ENCODE data around the gene TGFBR1.

Gene TGFBR1

GRCh38 chr9:99072040-99072394, 32.9 kb upstream of the TGFBR1 start:
- H3K27me3 ChIP-seq (ENCODE audit: insufficient read depth, low read length, poor library complexity): no peaks in the 10 kb centered on the region
- TF ChIP-seq EZH2 (IDR thresholded peaks at IDR 0.05; ENCODE audit: borderline replicate concordance, low read depth, low read length, severe bottlenecking): no peak
- TF ChIP-seq, protein P1, sequence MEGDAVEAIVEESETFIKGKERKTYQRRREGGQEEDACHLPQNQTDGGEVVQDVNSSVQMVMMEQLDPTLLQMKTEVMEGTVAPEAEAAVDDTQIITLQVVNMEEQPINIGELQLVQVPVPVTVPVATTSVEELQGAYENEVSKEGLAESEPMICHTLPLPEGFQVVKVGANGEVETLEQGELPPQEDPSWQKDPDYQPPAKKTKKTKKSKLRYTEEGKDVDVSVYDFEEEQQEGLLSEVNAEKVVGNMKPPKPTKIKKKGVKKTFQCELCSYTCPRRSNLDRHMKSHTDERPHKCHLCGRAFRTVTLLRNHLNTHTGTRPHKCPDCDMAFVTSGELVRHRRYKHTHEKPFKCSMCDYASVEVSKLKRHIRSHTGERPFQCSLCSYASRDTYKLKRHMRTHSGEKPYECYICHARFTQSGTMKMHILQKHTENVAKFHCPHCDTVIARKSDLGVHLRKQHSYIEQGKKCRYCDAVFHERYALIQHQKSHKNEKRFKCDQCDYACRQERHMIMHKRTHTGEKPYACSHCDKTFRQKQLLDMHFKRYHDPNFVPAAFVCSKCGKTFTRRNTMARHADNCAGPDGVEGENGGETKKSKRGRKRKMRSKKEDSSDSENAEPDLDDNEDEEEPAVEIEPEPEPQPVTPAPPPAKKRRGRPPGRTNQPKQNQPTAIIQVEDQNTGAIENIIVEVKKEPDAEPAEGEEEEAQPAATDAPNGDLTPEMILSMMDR (IDR thresholded peaks at IDR 0.05; ENCODE audit: borderline replicate concordance, extremely low read depth, low read length, poor library complexity, severe bottlenecking): no peak
- no peaks in the 10 kb centered on the region for H3K79me2 ChIP-seq (ENCODE audit: insufficient read depth, low read length)
- no peaks in the 10 kb centered on the region for H3K36me3 ChIP-seq (ENCODE audit: insufficient read depth, low read length)
- H3K9me3 ChIP-seq (ENCODE audit: insufficient read depth, low read length, severe bottlenecking): no peaks in the 10 kb centered on the region
- no peak overlapping the region for H3K9ac ChIP-seq (ENCODE audit: low read depth, low read length)
- no peak overlapping the region for H2AFZ ChIP-seq (ENCODE audit: low read depth, low read length)
- no peak overlapping the region for H3K4me2 ChIP-seq (ENCODE audit: insufficient read depth, low read length)
- H4K20me1 ChIP-seq (ENCODE audit: insufficient read depth, low read length): no peaks in the 10 kb centered on the region
- DNase-seq (no peak), ATAC-seq (ENCODE audit: insufficient read depth, low read depth) (no peak)
- no peak overlapping the region for H3K27ac ChIP-seq (ENCODE audit: low read length)
- H3K4me1 ChIP-seq (ENCODE audit: insufficient read depth, low read length): peaks cover 39% of the 10 kb centered on the region
- H3K4me3 ChIP-seq (ENCODE audit: low read depth in 1 of 2, low read length in 2 of 2): no peak overlapping the region

GRCh38 chr9:99073347-99073746, 31.6 kb upstream of the TGFBR1 start:
- H3K27me3 ChIP-seq (ENCODE audit: insufficient read depth, low read length, poor library complexity): no peaks in the 10 kb centered on the region
- no peak overlapping the region for H3K27ac ChIP-seq (ENCODE audit: low read length)
- no peaks in the 10 kb centered on the region for H4K20me1 ChIP-seq (ENCODE audit: insufficient read depth, low read length)
- no peak overlapping the region for H2AFZ ChIP-seq (ENCODE audit: low read depth, low read length)
- H3K4me1 ChIP-seq (ENCODE audit: insufficient read depth, low read length): peaks cover 46% of the 10 kb centered on the region
- DNase-seq (no peak), ATAC-seq (ENCODE audit: insufficient read depth, low read depth) (no peak)
- no peaks in the 10 kb centered on the region for H3K79me2 ChIP-seq (ENCODE audit: insufficient read depth, low read length)
- no peak overlapping the region for H3K4me3 ChIP-seq (ENCODE audit: low read depth in 1 of 2, low read length in 2 of 2)
- TF ChIP-seq, protein P1 (IDR thresholded peaks at IDR 0.05; ENCODE audit: borderline replicate concordance, extremely low read depth, low read length, poor library complexity, severe bottlenecking): no peak
- no peak for TF ChIP-seq EZH2 (IDR thresholded peaks at IDR 0.05; ENCODE audit: borderline replicate concordance, low read depth, low read length, severe bottlenecking)
- H3K9me3 ChIP-seq (ENCODE audit: insufficient read depth, low read length, severe bottlenecking): no peaks in the 10 kb centered on the region
- H3K9ac ChIP-seq (ENCODE audit: low read depth, low read length): no peak overlapping the region
- no peaks in the 10 kb centered on the region for H3K36me3 ChIP-seq (ENCODE audit: insufficient read depth, low read length)
- H3K4me2 ChIP-seq (ENCODE audit: insufficient read depth, low read length): no peak overlapping the region

DNA sequence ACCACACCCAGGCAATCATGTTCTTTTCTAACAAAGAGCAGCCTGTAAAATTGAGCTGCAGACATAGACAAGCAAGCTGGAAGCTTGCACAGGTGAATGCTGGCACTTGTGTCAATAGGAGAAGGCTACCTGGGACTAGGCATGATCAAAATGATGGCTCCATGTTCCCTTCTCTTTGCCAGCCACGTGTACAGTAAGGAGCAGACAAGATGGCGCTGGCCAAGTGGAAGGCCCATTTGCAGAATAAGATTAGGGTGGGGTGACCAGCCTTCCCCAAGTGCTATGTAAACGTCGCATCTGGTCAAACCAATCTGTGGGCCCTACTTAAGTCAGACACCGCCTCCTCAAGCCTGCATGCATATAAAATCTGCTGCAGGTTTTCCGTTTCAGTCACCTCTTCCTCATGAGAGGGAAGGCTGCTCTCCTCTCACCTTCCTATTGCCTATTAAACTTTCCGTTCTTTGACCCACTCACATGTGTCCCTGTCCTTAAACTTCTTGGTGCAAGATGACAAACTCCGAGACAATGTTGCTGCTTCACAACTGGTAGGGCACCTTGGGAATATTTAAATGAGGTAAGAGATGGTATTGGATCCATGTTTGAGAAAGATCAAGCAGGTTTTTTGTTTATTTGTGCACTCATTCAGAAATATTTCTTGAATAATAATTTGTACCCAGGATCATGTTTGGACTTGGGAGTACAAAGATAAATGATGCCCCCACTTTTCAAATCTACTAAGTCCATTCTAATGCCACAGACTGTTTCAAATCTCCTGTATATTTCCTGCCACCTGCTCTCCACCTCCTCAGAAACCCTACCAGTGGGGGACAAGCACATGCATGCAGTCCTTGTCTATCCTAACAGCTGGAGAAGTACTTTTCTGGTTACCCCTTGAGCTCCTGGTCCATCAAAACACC, 30.7 kb upstream of the TGFBR1 start:
- Histone ChIP-seq H4K20me1 (ENCODE audit: insufficient read depth, low read length) (no peaks in the 10 kb centered on the region), H3K4me1 (ENCODE audit: insufficient read depth, low read length) (peaks cover 38% of the 10 kb centered on the region), H3K4me2 (ENCODE audit: insufficient read depth, low read length) (no peak overlapping the region), H3K36me3 (ENCODE audit: insufficient read depth, low read length) (no peaks in the 10 kb centered on the region), H3K4me3 (ENCODE audit: low read depth in 1 of 2, low read length in 2 of 2) (no peak overlapping the region), H3K79me2 (ENCODE audit: insufficient read depth, low read length) (no peaks in the 10 kb centered on the region), H2AFZ (ENCODE audit: low read depth, low read length) (no peak overlapping the region), H3K9ac (ENCODE audit: low read depth, low read length) (no peak overlapping the region), H3K9me3 (ENCODE audit: insufficient read depth, low read length, severe bottlenecking) (no peaks in the 10 kb centered on the region), H3K27me3 (ENCODE audit: insufficient read depth, low read length, poor library complexity) (no peaks in the 10 kb centered on the region), H3K27ac (ENCODE audit: low read length) (no peak overlapping the region)
- TF ChIP-seq, protein P1 (IDR thresholded peaks at IDR 0.05; ENCODE audit: borderline replicate concordance, extremely low read depth, low read length, poor library complexity, severe bottlenecking): no peak
- TF ChIP-seq EZH2 (IDR thresholded peaks at IDR 0.05; ENCODE audit: borderline replicate concordance, low read depth, low read length, severe bottlenecking): no peak
- ATAC-seq (ENCODE audit: insufficient read depth, low read depth) (no peak), DNase-seq (no peak)
